GM12891 (cell line): ENCODE data around the gene ABHD14A.

ENCODE experiments used
- POLR2A ChIP-seq: IDR thresholded peaks from 2 replicates; pipeline ENCODE4 v1.6.1; 2011; ENCODE audit warnings: low read depth, low read length, control low read depth
- TAF1 ChIP-seq: IDR thresholded peaks from 2 replicates; pipeline ENCODE4 v1.6.1; 2011; ENCODE audit warnings: low read depth, low read length, control low read depth

- TF ChIP-seq POLR2A, result no peak
- TF ChIP-seq TAF1, result no peak
Observed at GRCh38 chr3:51977446-51978142, 2.7 kb downstream of the ABHD14A start.
